Measurements from ENCODE around the gene RFC5.
A peak's percentile ranks its signal among the peaks of the same experiment; 100 is the strongest.

The RFC5 gene

GRCh38 chr12:118060301-118061010, 44.0 kb downstream of the RFC5 start:
- Histone ChIP-seq H3K4me1 (peaks cover 48 to 55% (median 51%) of the 10 kb centered on the region in 10 experiments), H3K4me2 (peak overlapping the region; percentile 72 to 96 (median 91)), H3K4me3 (peak overlapping the region; percentile 68 to 86 (median 80)), H3K27ac (peak overlapping the region; percentile 88 to 93 (median 90)), H3K36me3 (peaks cover 0 to 4% (median 0%) of the 10 kb centered on the region in 11 experiments; a peak in 1 of 22 replicates), H4K20me1 (peaks cover 0 to 35% (median 0%) of the 10 kb centered on the region in 11 experiments; a peak in 6 of 22 replicates), H3K9ac (peak overlapping the region; percentile 87 to 95 (median 90)), H3K9me3 (replicated peaks in 1 of 11) (no peaks in the 10 kb centered on the region), H3K27me3 (peaks cover 0 to 19% (median 14%) of the 10 kb centered on the region in 11 experiments; a peak in 12 of 22 replicates)
- TF ChIP-seq Cebpa-rat (IDR thresholded peaks at IDR 0.05): no peak

DNA sequence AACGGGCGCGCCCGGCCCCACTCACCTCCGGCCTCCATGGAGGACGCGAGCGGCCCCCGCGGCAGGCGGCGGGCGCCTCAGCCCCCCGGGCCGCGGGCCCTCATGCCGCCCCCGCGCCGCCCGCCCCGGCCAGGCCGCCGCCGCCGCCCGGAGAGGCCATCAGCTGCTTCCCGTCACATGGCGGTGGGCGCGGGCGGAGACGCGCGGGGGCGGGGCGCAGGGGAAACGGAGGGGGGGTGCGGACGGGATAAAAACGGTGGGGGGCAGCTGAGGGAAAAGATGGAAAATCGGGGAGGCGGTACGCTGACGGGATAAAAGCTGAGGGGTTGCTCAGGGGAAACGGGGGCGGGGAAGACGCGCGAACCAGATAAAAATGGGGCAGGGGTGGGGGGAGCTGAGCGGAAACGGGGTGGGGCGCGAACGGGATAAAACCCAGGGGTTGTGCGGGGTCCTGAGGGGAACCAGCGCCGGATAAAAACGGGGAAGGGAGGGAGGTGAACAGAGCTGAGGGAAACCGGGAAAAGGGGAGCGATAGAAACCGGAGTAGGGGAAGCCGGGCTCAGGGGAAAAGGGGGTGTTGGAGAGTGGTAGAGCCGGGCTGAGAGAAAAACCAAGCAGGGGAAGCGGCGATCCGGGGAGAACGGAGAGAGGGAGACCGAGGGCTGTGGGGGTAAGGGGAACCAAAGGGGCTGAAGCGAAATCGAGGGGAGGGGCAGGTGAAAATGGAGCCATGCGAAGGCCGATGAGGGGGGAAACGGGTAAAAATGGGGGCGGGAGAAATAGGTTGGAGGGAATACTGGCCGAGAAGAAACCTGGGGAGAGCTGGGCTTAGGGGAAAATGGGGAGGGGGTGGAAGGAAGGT, 44.7 kb downstream of the RFC5 start, which contains the start of gene WSB2:
Gene WSB2 (minus strand): TSS at position 169 of the 862 bp plus-strand sequence. CDS start 131 bp downstream, at position 38.
- peaks cover 0 to 27% (median 0%) of the 10 kb centered on the region in 11 experiments; a peak in 4 of 22 replicates for H4K20me1 ChIP-seq
- H3K27me3 ChIP-seq: peaks cover 0 to 19% (median 14%) of the 10 kb centered on the region in 11 experiments; a peak in 12 of 22 replicates
- peak within 1 kb of the TSS; percentile 88 to 93 (median 90) for H3K27ac ChIP-seq
- peaks cover 0 to 8% (median 0%) of the 10 kb centered on the region in 11 experiments; a peak in 2 of 22 replicates for H3K36me3 ChIP-seq
- no peaks in the 10 kb centered on the region for H3K9me3 ChIP-seq (replicated peaks in 1 of 11)
- H3K4me2 ChIP-seq: peak within 1 kb of the TSS; percentile 89 to 99 (median 97)
- peak within 1 kb of the TSS; percentile 68 to 86 (median 80) for H3K4me3 ChIP-seq
- peak within 1 kb of the TSS; percentile 87 to 95 (median 90) for H3K9ac ChIP-seq
- TF ChIP-seq Cebpa-rat (IDR thresholded peaks at IDR 0.05): no peak
- H3K4me1 ChIP-seq: peaks cover 53 to 61% (median 57%) of the 10 kb centered on the region in 10 experiments

GRCh38 chr12:118061873-118062843, 45.7 kb downstream of the RFC5 start:
- peaks cover 0 to 18% (median 0%) of the 10 kb centered on the region in 11 experiments; a peak in 4 of 22 replicates for H4K20me1 ChIP-seq
- peak overlapping the region; percentile 68 to 86 (median 80) for H3K4me3 ChIP-seq
- peaks cover 53 to 61% (median 57%) of the 10 kb centered on the region in 10 experiments for H3K4me1 ChIP-seq
- H3K36me3 ChIP-seq: peaks cover 0 to 16% (median 0%) of the 10 kb centered on the region in 11 experiments; a peak in 4 of 22 replicates
- TF ChIP-seq Cebpa-rat (IDR thresholded peaks at IDR 0.05): no peak
- H3K4me2 ChIP-seq: peak overlapping the region; percentile 88 to 99 (median 97)
- peak overlapping the region; percentile 87 to 95 (median 90) for H3K9ac ChIP-seq
- H3K27me3 ChIP-seq: peaks cover 0 to 19% (median 14%) of the 10 kb centered on the region in 11 experiments; a peak in 12 of 22 replicates
- H3K27ac ChIP-seq: peak overlapping the region; percentile 88 to 93 (median 90)
- H3K9me3 ChIP-seq (replicated peaks in 1 of 11): no peaks in the 10 kb centered on the region

- peaks cover 43 to 61% (median 54%) of the 10 kb centered on the region in 10 experiments for H3K4me1 ChIP-seq
- H3K4me2 ChIP-seq: peak overlapping the region; percentile 88 to 99 (median 97); a peak in 21 of 22 replicates
These were observed 47.3 kb downstream of the RFC5 start for GRCh38 chr12:118063576-118064391.

GRCh38 chr12:118064608-118065007, 48.1 kb downstream of the RFC5 start:
- peaks cover 0 to 36% (median 9%) of the 10 kb centered on the region in 11 experiments; a peak in 11 of 22 replicates for H3K36me3 ChIP-seq
- no peak overlapping the region for H3K27ac ChIP-seq
- no peaks in the 10 kb centered on the region for H3K9me3 ChIP-seq (replicated peaks in 1 of 11)
- peaks cover 0 to 19% (median 14%) of the 10 kb centered on the region in 11 experiments; a peak in 12 of 22 replicates for H3K27me3 ChIP-seq
- peak overlapping the region; percentile 48 to 99 (median 97) for H3K4me2 ChIP-seq
- H3K4me1 ChIP-seq: peaks cover 36 to 53% (median 48%) of the 10 kb centered on the region in 10 experiments
- no peak overlapping the region for H3K9ac ChIP-seq
- no peak overlapping the region for H3K4me3 ChIP-seq
- no peaks in the 10 kb centered on the region; a peak in 1 of 22 replicates for H4K20me1 ChIP-seq
- no peak for TF ChIP-seq Cebpa-rat (IDR thresholded peaks at IDR 0.05)

More at GRCh38 chr12:118063576-118064391, 47.3 kb downstream of the RFC5 start:
- no peaks in the 10 kb centered on the region for H3K9me3 ChIP-seq (replicated peaks in 1 of 11)
- H3K27me3 ChIP-seq: peaks cover 0 to 19% (median 14%) of the 10 kb centered on the region in 11 experiments; a peak in 12 of 22 replicates
- H3K9ac ChIP-seq: no peak overlapping the region
- H3K36me3 ChIP-seq: peaks cover 0 to 28% (median 3%) of the 10 kb centered on the region in 11 experiments; a peak in 9 of 22 replicates
- no peak overlapping the region; a peak in 1 of 22 replicates for H3K27ac ChIP-seq
- peaks cover 0 to 4% (median 0%) of the 10 kb centered on the region in 11 experiments; a peak in 3 of 22 replicates for H4K20me1 ChIP-seq
- peak in 6 of 11 experiments; percentile 10 to 67 (median 42); a peak in 3 of 22 replicates for TF ChIP-seq Cebpa-rat (IDR thresholded peaks at IDR 0.05)
- H3K4me3 ChIP-seq: no peak overlapping the region

DNA sequence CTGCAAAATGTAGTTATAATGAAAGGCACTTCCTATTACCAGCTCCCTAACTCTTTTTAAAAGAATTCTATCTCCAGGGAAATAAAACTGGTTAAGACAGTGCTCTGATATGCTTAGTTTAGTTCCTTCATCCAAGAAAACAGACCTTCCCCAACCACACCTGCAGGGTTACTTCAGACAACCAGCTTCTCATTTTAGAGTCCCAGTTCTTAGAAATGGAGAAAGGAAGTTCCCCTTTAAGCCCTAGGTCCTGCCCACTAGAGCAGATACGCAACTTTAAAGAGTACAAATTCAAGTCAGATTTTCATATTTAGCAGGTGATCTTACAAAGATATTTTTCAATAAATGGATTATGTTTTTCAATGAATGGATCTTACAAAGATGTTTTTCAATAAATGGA, 48.9 kb downstream of the RFC5 start:
- H3K4me1 ChIP-seq: peaks cover 36 to 45% (median 40%) of the 10 kb centered on the region in 10 experiments
- H3K9me3 ChIP-seq (replicated peaks in 1 of 11): no peaks in the 10 kb centered on the region
- H4K20me1 ChIP-seq: no peaks in the 10 kb centered on the region; a peak in 1 of 22 replicates
- H3K9ac ChIP-seq: no peak overlapping the region
- no peak for TF ChIP-seq Cebpa-rat (IDR thresholded peaks at IDR 0.05)
- peaks cover 0 to 19% (median 14%) of the 10 kb centered on the region in 11 experiments; a peak in 12 of 22 replicates for H3K27me3 ChIP-seq
- H3K4me3 ChIP-seq: peak overlapping the region in 1 of 10 experiments; percentile 19; a peak in 1 of 20 replicates
- peak overlapping the region; percentile 48 to 99 (median 97) for H3K4me2 ChIP-seq
- H3K36me3 ChIP-seq: peaks cover 0 to 44% (median 9%) of the 10 kb centered on the region in 11 experiments; a peak in 14 of 22 replicates
- H3K27ac ChIP-seq: no peak overlapping the region

- Histone ChIP-seq H3K9ac (no peak overlapping the region), H3K4me2 (no peak overlapping the region), H3K36me3 (peaks cover 0 to 72% (median 28%) of the 10 kb centered on the region in 11 experiments; a peak in 17 of 22 replicates), H3K27me3 (peaks cover 0 to 1% (median 0%) of the 10 kb centered on the region in 11 experiments; a peak in 1 of 22 replicates), H3K4me1 (peaks cover 24 to 29% (median 26%) of the 10 kb centered on the region in 10 experiments), H4K20me1 (no peaks in the 10 kb centered on the region; a peak in 1 of 22 replicates), H3K27ac (no peak overlapping the region), H3K4me3 (no peak overlapping the region), H3K9me3 (replicated peaks in 1 of 11) (no peaks in the 10 kb centered on the region)
- TF ChIP-seq Cebpa-rat (IDR thresholded peaks at IDR 0.05): no peak
These were observed 51.9 kb downstream of the RFC5 start for GRCh38 chr12:118068445-118068844.

All from BLaER1 treated with 17β-estradiol and CSF1 and Interleukin-3, amounts not matched to agents 10 nM and 100 nM (cell line).